Body of pancreas (tissue), 4 donors: ENCODE data around the gene COL6A3. TPM values are rescaled to one million over a fixed set of nuclear protein-coding genes. Genes with fewer than 3 reads are reported as not detected.

Source experiments
- ATAC-seq: fragments of 150-250 bp; one replicate; pipeline ENCODE4 v1.9.1; 2016
- DNase-seq, 4 donors: peaks; one replicate each; pipeline ENCODE4 v3.0.0-alpha.2; 2019
- H3K27ac ChIP-seq, 4 donors: fragments of 200-600 bp; sonication (generic); 1 replicate in 3 of 4; 2 replicates in 1 of 4; pipeline versions ENCODE4 v1.5.1 to v1.6.1; 2016 to 2019; ENCODE audit warnings: mild to moderate bottlenecking in 1 of 4, mixed read lengths in 1 of 4, moderate library complexity in 1 of 4
- H3K27me3 ChIP-seq, 2 donors: fragments of 200-600 bp; sonication (generic); one replicate each; pipeline ENCODE4 v1.6.0; 2016; ENCODE audit warnings: mild to moderate bottlenecking in 1 of 2
- H3K36me3 ChIP-seq, 2 donors: fragments of 200-600 bp; sonication (generic); replicated peaks in 1 of 2; 2 replicates each; pipeline ENCODE4 v1.5.1; 2016; ENCODE audit warnings: low read depth in 2 of 2; ENCODE audit not compliant: insufficient read depth in 1 of 2
- H3K4me1 ChIP-seq: fragments of 200-600 bp; sonication (generic); one replicate; pipeline ENCODE4 v1.6.0; 2016
- H3K4me3 ChIP-seq, 2 donors: fragments of 200-600 bp; sonication (generic); 1 replicate in 1 of 2; 2 replicates in 1 of 2; pipeline ENCODE4 v1.5.1; 2016 to 2019
- H3K9me3 ChIP-seq, 3 donors: fragments of 200-600 bp; sonication (generic); 1 replicate in 2 of 3; 2 replicates in 1 of 3; pipeline ENCODE4 v1.5.1; 2016
- CTCF ChIP-seq, 7 experiments: fragments of 450-650 bp in 4 of 7; fragments of 200-600 bp in 3 of 7; sonication (generic) in 3 of 7; IDR thresholded peaks; one replicate each; pipeline ENCODE4 v1.5.1; 2016 to 2019; ENCODE audit warnings: antibody characterized with exemption in 7 of 7
- POLR2A ChIP-seq, 3 donors: fragments of 450-650 bp; IDR thresholded peaks; one replicate each; pipeline ENCODE4 v1.6.1; 2016; ENCODE audit warnings: antibody characterized with exemption in 3 of 3, mild to moderate bottlenecking in 2 of 3
- WGBS, 2 donors: methylation state at CpG; one replicate each; pipeline ENCODE4 v1.1.5; 2017; 5-methylcytosine and 5-hydroxymethylcytosine counted together
- intact Hi-C: fragments of 100-400 bp; cut with DNase I; formaldehyde crosslinking; loops from one replicate; pipeline ENCODE4 v1.15.1; 2023
- total RNA-seq, 2 donors: library from RNA; depleted of rRNA; stranded (reverse); fragments of >200 nt; gene quantifications; one replicate each; pipeline ENCODE4 v1.1.0, GENCODE V29; 2016

COL6A3 gene
- total RNA-seq, 2 donors from 2014 or later: 46.4 to 121 TPM

DNA sequence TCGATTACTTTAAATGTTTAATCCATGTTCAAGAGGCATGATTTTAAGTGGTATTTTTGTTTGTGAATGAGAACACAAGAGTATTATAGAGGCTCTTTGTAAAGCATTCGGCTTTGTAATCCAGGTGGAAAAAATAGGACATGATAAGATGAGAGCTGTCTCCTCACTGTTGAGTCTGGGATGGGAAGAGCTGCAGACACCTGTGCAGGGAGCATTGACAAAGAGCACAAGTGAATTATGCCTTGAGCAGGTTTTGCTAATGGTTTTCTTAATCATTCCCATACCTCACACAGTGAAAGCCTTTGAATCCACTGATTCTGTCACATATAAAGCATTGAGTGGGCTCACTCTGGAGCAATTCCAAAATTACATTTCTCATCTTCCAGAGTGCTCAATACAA, 9.6 kb downstream of the COL6A3 start:
- intact Hi-C loops: no loop called here
- H3K27ac ChIP-seq: no peak overlapping the region
- no peak for ATAC-seq

DNA sequence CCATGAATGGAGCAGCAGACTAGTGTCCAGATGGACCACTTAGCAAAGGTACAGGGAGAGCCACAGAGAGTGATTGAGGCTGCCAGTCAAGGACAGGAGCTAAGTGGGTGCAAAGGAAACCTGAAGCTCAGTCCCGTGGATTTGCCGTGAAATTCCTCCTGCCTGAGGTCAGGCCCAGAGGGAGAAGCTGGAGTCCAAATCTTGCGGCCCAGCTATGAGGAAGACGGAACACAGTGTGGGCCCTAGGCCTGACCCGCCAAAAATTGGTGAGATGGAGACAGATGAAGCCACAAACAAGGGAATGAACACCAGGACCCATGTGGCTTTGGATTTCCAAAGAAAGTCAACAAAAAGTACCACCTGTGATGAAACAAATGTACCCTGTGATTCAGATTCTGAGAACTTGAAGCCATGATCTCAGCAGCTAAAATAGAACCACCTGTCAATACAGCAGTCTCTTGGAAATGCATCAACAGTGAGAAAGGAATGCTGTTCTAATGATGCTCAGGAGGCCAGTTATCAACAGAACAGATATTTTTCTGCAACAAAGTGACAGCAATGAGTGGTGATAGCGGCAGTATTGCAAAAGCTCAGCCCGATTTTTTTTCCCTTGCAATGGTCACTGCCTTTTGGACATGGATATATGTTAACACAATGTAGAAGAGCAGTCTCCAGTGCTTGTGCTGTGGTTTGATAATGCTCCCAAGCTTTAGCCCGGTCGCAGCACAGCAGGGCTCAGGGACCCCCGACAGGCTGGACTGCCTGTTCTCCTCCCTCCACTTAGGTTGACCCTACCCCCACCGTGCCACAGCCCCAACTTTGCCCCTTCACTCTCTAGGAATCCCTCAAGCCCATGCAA, 10.7 kb downstream of the COL6A3 start:
- Histone ChIP-seq H3K4me3 (no peak overlapping the region), H3K36me3 (no peaks in the 10 kb centered on the region), H3K27ac (no peak overlapping the region), H3K9me3 (no peaks in the 10 kb centered on the region), H3K27me3 (no peaks in the 10 kb centered on the region), H3K4me1 (no peaks in the 10 kb centered on the region)
- ATAC-seq: peak; percentile 27
- intact Hi-C loops: no loop called here
- no peak for TF ChIP-seq CTCF (IDR thresholded peaks at IDR 0.05)
- TF ChIP-seq POLR2A (IDR thresholded peaks at IDR 0.05): no peak
- no peak for DNase-seq
- 51 to 56% methylated on average over 11 of the region's 11 CpGs for WGBS, 2 donors

More for the DNA sequence above, 9.6 kb downstream of the COL6A3 start:
- TF ChIP-seq POLR2A (IDR thresholded peaks at IDR 0.05) (no peak), CTCF (IDR thresholded peaks at IDR 0.05) (no peak)
- Histone ChIP-seq H3K9me3 (no peaks in the 10 kb centered on the region), H3K27me3 (no peaks in the 10 kb centered on the region), H3K4me1 (no peaks in the 10 kb centered on the region), H3K4me3 (no peak overlapping the region), H3K36me3 (no peaks in the 10 kb centered on the region)
- 43 to 44% methylated on average over 2 of the region's 2 CpGs for WGBS, 2 donors
- no peak for DNase-seq

DNA sequence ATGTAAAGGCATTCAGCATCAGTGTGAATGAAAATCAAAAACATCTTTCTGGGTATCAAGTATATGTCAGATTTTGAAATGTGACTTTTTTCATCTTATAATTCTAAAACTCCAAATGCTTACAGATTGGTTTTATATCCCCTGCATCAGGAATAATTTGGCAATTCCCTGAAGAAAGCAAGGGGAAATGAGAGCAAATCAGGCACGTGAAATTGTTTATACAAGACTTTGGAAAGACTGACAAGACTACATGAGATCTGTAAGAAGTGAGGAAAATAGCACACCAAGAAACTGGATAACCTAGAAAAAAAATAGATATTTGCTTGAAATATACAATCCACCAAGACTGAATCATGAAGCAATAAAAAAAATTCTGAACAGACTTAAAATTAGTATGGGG, 13.8 kb downstream of the COL6A3 start:
- Histone ChIP-seq H3K27ac (no peak overlapping the region), H3K36me3 (no peaks in the 10 kb centered on the region)
- WGBS, 2 donors: 58 to 62% methylated on average over 1 of the region's 1 CpG

GRCh38 chr2:237397072-237397471, 16.9 kb downstream of the COL6A3 start:
- intact Hi-C loops: no loop called here
- 54 to 63% methylated on average over 2 of the region's 2 CpGs for WGBS, 2 donors
- Histone ChIP-seq H3K27ac (no peak overlapping the region), H3K36me3 (no peaks in the 10 kb centered on the region), H3K27me3 (no peaks in the 10 kb centered on the region), H3K4me3 (no peak overlapping the region), H3K4me1 (no peaks in the 10 kb centered on the region), H3K9me3 (no peaks in the 10 kb centered on the region)
- DNase-seq: no peak
- TF ChIP-seq CTCF (IDR thresholded peaks at IDR 0.05) (no peak), POLR2A (IDR thresholded peaks at IDR 0.05) (no peak)
- no peak for ATAC-seq

More for the DNA sequence above, 13.8 kb downstream of the COL6A3 start:
- ATAC-seq (no peak), DNase-seq (no peak)
- H3K9me3 ChIP-seq: no peaks in the 10 kb centered on the region
- H3K27me3 ChIP-seq: no peaks in the 10 kb centered on the region
- intact Hi-C loops: no loop called here
- TF ChIP-seq CTCF (IDR thresholded peaks at IDR 0.05) (no peak), POLR2A (IDR thresholded peaks at IDR 0.05) (no peak)
- no peak overlapping the region for H3K4me3 ChIP-seq
- no peaks in the 10 kb centered on the region for H3K4me1 ChIP-seq

- Histone ChIP-seq H3K27me3 (no peaks in the 10 kb centered on the region), H3K4me1 (no peaks in the 10 kb centered on the region), H3K4me3 (no peak overlapping the region), H3K27ac (no peak overlapping the region), H3K36me3 (no peaks in the 10 kb centered on the region), H3K9me3 (no peaks in the 10 kb centered on the region)
- ATAC-seq (no peak), DNase-seq (no peak)
- intact Hi-C loops: no loop called here
- TF ChIP-seq POLR2A (IDR thresholded peaks at IDR 0.05) (no peak), CTCF (IDR thresholded peaks at IDR 0.05) (no peak)
- WGBS, 2 donors: 76 to 87% methylated on average over 4 of the region's 4 CpGs
Measured at GRCh38 chr2:237393523-237393922, 20.4 kb downstream of the COL6A3 start.
